ENCODE data around the gene ARFGAP3. TPM values are rescaled to one million over a fixed set of nuclear protein-coding genes. Genes with fewer than 3 reads are reported as not detected.

The ARFGAP3 gene
- total RNA-seq, 1 donor from 2014 or later: 26.3 TPM

DNA sequence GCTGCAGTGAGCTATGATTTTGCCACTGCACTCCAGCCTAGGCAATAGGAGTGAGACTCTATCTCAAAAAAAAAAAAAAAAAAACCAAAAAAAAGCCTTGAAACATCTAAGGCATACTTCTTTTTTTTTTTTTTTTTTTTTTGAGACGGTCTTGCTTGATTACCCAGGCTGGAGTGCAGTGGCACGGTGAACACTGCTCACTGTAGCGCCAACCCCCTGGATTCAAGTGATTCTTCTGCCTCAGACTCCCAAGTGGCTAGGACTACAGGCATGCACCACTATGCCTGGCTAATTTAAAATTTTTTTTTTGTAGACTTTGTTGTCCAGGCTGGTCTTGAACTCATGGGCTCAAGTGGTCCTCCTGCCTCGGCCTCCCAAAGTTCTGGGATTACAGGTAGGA, 19.5 kb downstream of the ARFGAP3 start:
- DNase-seq (ENCODE audit: low spot score, unreplicated experiment): no peak
- Mint-ChIP-seq H3K4me3 (ENCODE audit: low read depth) (no peak overlapping the region), H3K27ac (no peak overlapping the region), H3K9me3 (ENCODE audit: low read depth) (no peaks in the 10 kb centered on the region), H3K4me1 (ENCODE audit: low read depth) (no peaks in the 10 kb centered on the region), H3K36me3 (ENCODE audit: insufficient read depth) (peaks cover 27% of the 10 kb centered on the region), H3K27me3 (no peaks in the 10 kb centered on the region)
- TF ChIP-seq, protein P1, sequence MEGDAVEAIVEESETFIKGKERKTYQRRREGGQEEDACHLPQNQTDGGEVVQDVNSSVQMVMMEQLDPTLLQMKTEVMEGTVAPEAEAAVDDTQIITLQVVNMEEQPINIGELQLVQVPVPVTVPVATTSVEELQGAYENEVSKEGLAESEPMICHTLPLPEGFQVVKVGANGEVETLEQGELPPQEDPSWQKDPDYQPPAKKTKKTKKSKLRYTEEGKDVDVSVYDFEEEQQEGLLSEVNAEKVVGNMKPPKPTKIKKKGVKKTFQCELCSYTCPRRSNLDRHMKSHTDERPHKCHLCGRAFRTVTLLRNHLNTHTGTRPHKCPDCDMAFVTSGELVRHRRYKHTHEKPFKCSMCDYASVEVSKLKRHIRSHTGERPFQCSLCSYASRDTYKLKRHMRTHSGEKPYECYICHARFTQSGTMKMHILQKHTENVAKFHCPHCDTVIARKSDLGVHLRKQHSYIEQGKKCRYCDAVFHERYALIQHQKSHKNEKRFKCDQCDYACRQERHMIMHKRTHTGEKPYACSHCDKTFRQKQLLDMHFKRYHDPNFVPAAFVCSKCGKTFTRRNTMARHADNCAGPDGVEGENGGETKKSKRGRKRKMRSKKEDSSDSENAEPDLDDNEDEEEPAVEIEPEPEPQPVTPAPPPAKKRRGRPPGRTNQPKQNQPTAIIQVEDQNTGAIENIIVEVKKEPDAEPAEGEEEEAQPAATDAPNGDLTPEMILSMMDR (IDR thresholded peaks at IDR 0.05; ENCODE audit: unreplicated experiment): no peak

DNA sequence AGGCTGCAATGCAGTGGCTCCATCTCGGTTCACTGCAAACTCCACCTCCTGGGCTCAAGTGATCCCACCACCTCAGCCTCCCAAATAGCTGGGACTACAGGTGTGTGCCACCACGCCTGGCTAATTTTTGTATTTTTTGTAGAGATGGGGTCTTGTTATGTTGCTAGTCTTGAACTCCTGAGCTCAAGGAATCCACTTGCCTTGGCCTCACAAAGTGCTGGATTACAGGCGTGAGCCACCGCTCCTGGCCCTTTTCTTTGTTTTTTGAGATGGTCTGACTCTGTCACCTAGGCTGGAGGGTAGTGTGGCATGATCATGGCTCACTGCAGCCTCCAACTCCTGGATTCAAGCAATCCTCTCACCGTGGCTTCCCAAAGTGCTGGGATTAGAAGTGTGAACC, 21.0 kb downstream of the ARFGAP3 start:
- Mint-ChIP-seq H3K4me3 (ENCODE audit: low read depth) (no peak overlapping the region), H3K36me3 (ENCODE audit: insufficient read depth) (peaks cover 23% of the 10 kb centered on the region), H3K27ac (no peak overlapping the region), H3K4me1 (ENCODE audit: low read depth) (no peaks in the 10 kb centered on the region), H3K27me3 (no peaks in the 10 kb centered on the region), H3K9me3 (ENCODE audit: low read depth) (no peaks in the 10 kb centered on the region)
- DNase-seq (ENCODE audit: low spot score, unreplicated experiment): no peak
- TF ChIP-seq, protein P1 (IDR thresholded peaks at IDR 0.05; ENCODE audit: unreplicated experiment): no peak

DNA sequence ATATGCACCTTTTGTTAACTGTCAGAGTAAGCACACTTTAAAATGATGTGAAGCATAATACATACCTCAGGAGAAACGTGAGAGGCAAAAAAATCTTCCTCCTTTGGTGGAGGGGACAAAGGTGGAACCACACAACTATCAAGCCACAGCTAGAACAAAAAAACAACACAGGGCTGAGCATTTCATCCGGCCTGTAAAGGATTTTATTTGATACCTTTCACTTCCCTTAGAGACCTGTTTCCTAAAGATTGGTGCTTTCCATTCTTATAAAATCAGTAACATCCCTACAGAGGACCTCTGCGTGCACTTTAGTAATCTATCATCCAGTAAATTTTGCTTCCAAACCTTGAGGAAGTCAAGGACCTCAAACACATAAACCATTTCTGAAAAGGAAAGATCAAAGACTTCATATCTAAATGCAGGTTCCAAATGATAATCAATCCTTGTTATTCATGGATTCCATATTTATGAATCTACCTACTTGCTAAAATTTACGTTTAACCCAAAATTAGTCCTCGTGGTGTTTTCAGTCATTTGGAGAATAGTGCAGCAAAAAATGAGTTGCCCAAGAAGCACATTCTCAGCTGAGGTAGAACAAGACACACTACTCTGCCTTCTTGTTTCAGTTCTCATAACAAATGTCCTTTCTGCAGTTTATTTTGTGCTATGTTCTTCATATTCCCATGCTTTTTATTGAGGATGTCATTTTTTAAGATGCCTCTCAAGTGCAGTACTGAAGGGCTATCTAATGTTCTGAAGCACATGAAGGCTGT, 22.7 kb downstream of the ARFGAP3 start:
- no peak for DNase-seq (ENCODE audit: low spot score, unreplicated experiment)
- H3K36me3 Mint-ChIP-seq (ENCODE audit: insufficient read depth): peaks cover 21% of the 10 kb centered on the region
- H3K9me3 Mint-ChIP-seq (ENCODE audit: low read depth): no peaks in the 10 kb centered on the region
- no peaks in the 10 kb centered on the region for H3K27me3 Mint-ChIP-seq
- no peaks in the 10 kb centered on the region for H3K4me1 Mint-ChIP-seq (ENCODE audit: low read depth)
- TF ChIP-seq, protein P1 (IDR thresholded peaks at IDR 0.05; ENCODE audit: unreplicated experiment): no peak
- no peak overlapping the region for H3K4me3 Mint-ChIP-seq (ENCODE audit: low read depth)
- no peak overlapping the region for H3K27ac Mint-ChIP-seq

DNA sequence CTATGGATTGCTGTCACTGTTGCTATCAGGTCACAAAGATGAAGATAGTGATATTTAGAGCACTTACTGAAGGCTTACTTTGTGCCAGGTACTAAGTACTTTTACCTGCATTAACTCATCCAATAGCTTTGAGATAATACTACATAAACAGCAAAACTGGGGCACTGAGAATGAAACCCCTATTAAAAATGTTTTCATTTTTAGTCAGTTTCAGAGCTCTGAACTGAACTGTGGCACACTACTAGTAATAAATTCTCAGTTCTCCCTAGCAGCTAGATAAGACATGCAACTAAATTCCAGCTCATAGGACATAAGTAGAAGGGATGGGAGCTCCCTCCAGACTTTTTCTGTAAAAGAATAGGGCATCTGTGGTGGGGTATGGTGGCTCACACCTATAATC, 24.0 kb downstream of the ARFGAP3 start:
- TF ChIP-seq, protein P1 (IDR thresholded peaks at IDR 0.05; ENCODE audit: unreplicated experiment): no peak
- H3K27me3 Mint-ChIP-seq: no peaks in the 10 kb centered on the region
- H3K36me3 Mint-ChIP-seq (ENCODE audit: insufficient read depth): peaks cover 25% of the 10 kb centered on the region

DNA sequence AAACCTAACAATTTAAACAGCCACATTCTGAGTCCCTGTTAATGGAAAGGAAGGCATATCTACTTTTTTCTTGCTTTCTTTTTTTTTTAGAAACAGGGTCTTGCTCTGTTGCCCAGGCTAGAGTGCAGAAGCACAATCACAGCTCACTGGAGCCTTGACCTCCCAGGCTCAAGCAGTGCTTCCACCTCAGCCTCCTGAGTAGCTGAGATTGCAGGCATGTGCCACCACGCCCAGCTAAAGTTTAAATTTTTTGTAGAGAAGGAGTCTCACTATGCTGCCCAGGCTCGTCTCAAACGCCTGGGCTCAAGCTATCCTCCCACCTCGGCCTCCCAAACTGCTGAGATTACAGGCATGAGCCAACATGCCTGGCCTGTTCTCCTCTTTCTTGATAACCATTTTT, 25.4 kb downstream of the ARFGAP3 start:
- Mint-ChIP-seq H3K27me3 (no peaks in the 10 kb centered on the region), H3K4me1 (ENCODE audit: low read depth) (no peaks in the 10 kb centered on the region), H3K9me3 (ENCODE audit: low read depth) (no peaks in the 10 kb centered on the region), H3K27ac (no peak overlapping the region), H3K4me3 (ENCODE audit: low read depth) (no peak overlapping the region), H3K36me3 (ENCODE audit: insufficient read depth) (peaks cover 25% of the 10 kb centered on the region)
- TF ChIP-seq, protein P1 (IDR thresholded peaks at IDR 0.05; ENCODE audit: unreplicated experiment): no peak
- DNase-seq (ENCODE audit: low spot score, unreplicated experiment): no peak

More for the DNA sequence above, 24.0 kb downstream of the ARFGAP3 start:
- DNase-seq (ENCODE audit: low spot score, unreplicated experiment): no peak
- Mint-ChIP-seq H3K9me3 (ENCODE audit: low read depth) (no peaks in the 10 kb centered on the region), H3K4me1 (ENCODE audit: low read depth) (no peaks in the 10 kb centered on the region), H3K4me3 (ENCODE audit: low read depth) (no peak overlapping the region), H3K27ac (no peak overlapping the region)
